Activated CD4-positive, alpha-beta T cell treated with anti-CD3 and anti-CD28 coated beads, Interleukin-10, Interleukin-2, amounts not matched to agents 100 ng/mL and 50 ng/mL, durations not matched to agents 16 hours and 8 hours (primary cell): ENCODE measurements around the gene PEX10.
"Not testable (repeated sequence)": the region's sequence is repeated elsewhere in the genome, so short reads cannot be mapped to it uniquely, and the experiment has no call there.

ENCODE experiments used
- DNase-seq: peaks from one replicate; pipeline ENCODE4 v3.0.0-alpha.2; 2020

PEX10 gene

GRCh38 chr1:2412395-2412772 lies at the start of gene PEX10:
Gene PEX10 (minus strand): TSS chr1:2412564. CDS start chr1:2412502, 62 bp downstream.
- peak; percentile 99 for DNase-seq

- no peak for DNase-seq
Measured at GRCh38 chr1:2460996-2461751, 48.8 kb upstream of the PEX10 start.

- DNase-seq = no peak
Measured at GRCh38 chr1:2460203-2460602, 47.8 kb upstream of the PEX10 start.

GRCh38 chr1:2459757-2460156 lies 47.4 kb upstream of the PEX10 start:
- DNase-seq = no peak

- not testable (repeated sequence) for DNase-seq
Measured at GRCh38 chr1:2459102-2459753, 46.9 kb upstream of the PEX10 start.

GRCh38 chr1:2458687-2459086 lies 46.3 kb upstream of the PEX10 start:
- DNase-seq = no peak

- no peak for DNase-seq
Measured at GRCh38 chr1:2457444-2457843, 45.1 kb upstream of the PEX10 start.

GRCh38 chr1:2455757-2456156 lies 43.4 kb upstream of the PEX10 start:
- no peak for DNase-seq

- DNase-seq = no peak
Measured at GRCh38 chr1:2454227-2454626, 41.9 kb upstream of the PEX10 start.

- no peak for DNase-seq
Measured at GRCh38 chr1:2452932-2453315, 40.6 kb upstream of the PEX10 start.

- no peak for DNase-seq
Measured at GRCh38 chr1:2452201-2452931, 40.0 kb upstream of the PEX10 start.

GRCh38 chr1:2451741-2452140 lies 39.4 kb upstream of the PEX10 start:
- DNase-seq = no peak

GRCh38 chr1:2449636-2450454 lies 37.5 kb upstream of the PEX10 start:
- no peak for DNase-seq

- DNase-seq = no peak
Measured at GRCh38 chr1:2448098-2448445, 35.7 kb upstream of the PEX10 start.

GRCh38 chr1:2447276-2448097 lies 35.1 kb upstream of the PEX10 start:
- DNase-seq = no peak

- DNase-seq = no peak
Measured at GRCh38 chr1:2446861-2447260, 34.5 kb upstream of the PEX10 start.

GRCh38 chr1:2446394-2446793 lies 34.0 kb upstream of the PEX10 start:
- no peak for DNase-seq

GRCh38 chr1:2445823-2446215 lies 33.5 kb upstream of the PEX10 start:
- DNase-seq = no peak

GRCh38 chr1:2445162-2445822 lies 32.9 kb upstream of the PEX10 start:
- no peak for DNase-seq

- DNase-seq = no peak
Measured at GRCh38 chr1:2444138-2444591, 31.8 kb upstream of the PEX10 start.

- DNase-seq = peak; percentile 20
Measured at GRCh38 chr1:2443277-2444137, 31.1 kb upstream of the PEX10 start.
